ENCODE measurements around the gene SAMD14. TPM values are rescaled to one million over a fixed set of nuclear protein-coding genes. Genes with fewer than 3 reads are reported as not detected.

The SAMD14 gene
- total and polyA plus RNA-seq, 10 of the 15 experiments (the other 5 are each of a cell fraction or from before 2014, with no cell fraction given): 0.06 to 1.7 (median 0.25) TPM; not detected in 3

DNA sequence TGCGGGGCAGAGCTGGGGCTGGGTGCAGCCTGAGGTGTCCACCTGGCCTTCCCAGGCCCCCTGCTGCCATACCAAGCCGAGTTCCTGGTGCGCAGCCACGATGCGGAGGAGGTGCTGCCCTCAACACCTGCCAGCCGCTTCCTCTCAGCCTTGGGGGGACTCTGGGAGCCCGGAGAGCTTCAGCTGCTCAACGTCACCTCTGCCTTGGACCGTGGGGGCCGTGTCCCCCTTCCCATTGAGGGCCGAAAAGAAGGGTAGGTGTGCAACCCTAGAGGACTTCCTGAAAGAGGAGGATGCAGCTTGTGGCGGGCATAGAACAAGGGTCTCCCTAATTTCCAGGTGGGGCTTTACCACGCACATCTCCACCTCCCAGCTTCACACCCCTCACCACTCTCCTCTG, 38.4 kb upstream of the SAMD14 start:
- no TSS peak for BruUV-seq (replicated peaks)
- intact Hi-C loops (cut with micrococcal nuclease; ENCODE audit: unreplicated experiment): no loop called here
- no peaks in the 10 kb centered on the region for H3K27me3 ChIP-seq (replicated peaks in 1 of 2; ENCODE audit: control insufficient read depth in 2 of 2, insufficient read depth in 2 of 2, low read length in 1 of 2)
- ATAC-seq (no peak), DNase-seq (ENCODE audit: low read depth, low spot score) (no peak), FAIRE-seq (no peak)
- no peak overlapping the region for H3K4me3 ChIP-seq
- in situ Hi-C loops (cut with MboI): no loop called here
- no peak overlapping the region for H3K9ac ChIP-seq (ENCODE audit: control insufficient read depth, insufficient read depth, low read length)
- H3K4me1 ChIP-seq (ENCODE audit: control insufficient read depth, insufficient read depth, low read length): peaks cover 26% of the 10 kb centered on the region
- H3K9me3 ChIP-seq (replicated peaks; ENCODE audit: control insufficient read depth, insufficient read depth, low read length): no peaks in the 10 kb centered on the region
- ChIA-PET SMC1A (ENCODE audit: uncharacterized antibody, unreplicated experiment) (interaction anchor here (0.6 to 2.5 kb wide), 7 partner anchors 9 to 104 kb away, joined by 3 to 10 read pairs (median 3); no protein-coding TSS in a partner anchor), CTCF (interaction anchor here (0.7 to 17.0 kb wide), 11 partner anchors 10 to 141 kb away, joined by 3 to 514 read pairs (median 4); no protein-coding TSS in a partner anchor), RAD21 (ENCODE audit: unreplicated experiment) (interaction anchor here (0.6 to 4.5 kb wide), 7 partner anchors 10 to 129 kb away, joined by 3 to 176 read pairs (median 4); partner anchors contain the start of gene COL1A1), POLR2A (interaction anchor here (0.8 to 1.8 kb wide), 2 partner anchors 28 to 134 kb away, joined by 3 to 6 read pairs; no protein-coding TSS in a partner anchor)
- H3K4me2 ChIP-seq (ENCODE audit: control insufficient read depth, insufficient read depth): no peak overlapping the region
- H3K79me2 ChIP-seq (ENCODE audit: control insufficient read depth, insufficient read depth, low read length): no peaks in the 10 kb centered on the region
- H4K20me1 ChIP-seq (ENCODE audit: control insufficient read depth, insufficient read depth): no peaks in the 10 kb centered on the region
- WGBS (ENCODE audit: insufficient coverage, insufficient replicate concordance, low lambda C conversion rate, missing lambda C conversion rate): 58% methylated on average over 12 of the region's 13 CpGs
- H3K27ac ChIP-seq (ENCODE audit: control insufficient read depth, insufficient read depth): no peak overlapping the region
- H3K36me3 ChIP-seq (ENCODE audit: control insufficient read depth in 2 of 2, insufficient read depth in 2 of 2, low read length in 1 of 2): no peaks in the 10 kb centered on the region
- no peak overlapping the region for H2AFZ ChIP-seq (ENCODE audit: control insufficient read depth, low read depth, low read length)
- TF ChIP-seq FOXK2 (IDR thresholded peaks at IDR 0.05) (no peak), KDM1A (IDR thresholded peaks at IDR 0.05; ENCODE audit: borderline replicate concordance) (no peak), MEF2B (IDR thresholded peaks at IDR 0.05; ENCODE audit: partially characterized antibody, poor library complexity, severe bottlenecking) (no peak), TCF3 (IDR thresholded peaks at IDR 0.05; ENCODE audit: borderline replicate concordance, insufficient read depth, low read depth, low read length) (no peak), IKZF1 (conservative IDR thresholded peaks at IDR 0.05) (no peak), NFIC (IDR thresholded peaks at IDR 0.05; ENCODE audit: low read depth, low read length) (no peak)
- TF ChIP-seq, protein P1, sequence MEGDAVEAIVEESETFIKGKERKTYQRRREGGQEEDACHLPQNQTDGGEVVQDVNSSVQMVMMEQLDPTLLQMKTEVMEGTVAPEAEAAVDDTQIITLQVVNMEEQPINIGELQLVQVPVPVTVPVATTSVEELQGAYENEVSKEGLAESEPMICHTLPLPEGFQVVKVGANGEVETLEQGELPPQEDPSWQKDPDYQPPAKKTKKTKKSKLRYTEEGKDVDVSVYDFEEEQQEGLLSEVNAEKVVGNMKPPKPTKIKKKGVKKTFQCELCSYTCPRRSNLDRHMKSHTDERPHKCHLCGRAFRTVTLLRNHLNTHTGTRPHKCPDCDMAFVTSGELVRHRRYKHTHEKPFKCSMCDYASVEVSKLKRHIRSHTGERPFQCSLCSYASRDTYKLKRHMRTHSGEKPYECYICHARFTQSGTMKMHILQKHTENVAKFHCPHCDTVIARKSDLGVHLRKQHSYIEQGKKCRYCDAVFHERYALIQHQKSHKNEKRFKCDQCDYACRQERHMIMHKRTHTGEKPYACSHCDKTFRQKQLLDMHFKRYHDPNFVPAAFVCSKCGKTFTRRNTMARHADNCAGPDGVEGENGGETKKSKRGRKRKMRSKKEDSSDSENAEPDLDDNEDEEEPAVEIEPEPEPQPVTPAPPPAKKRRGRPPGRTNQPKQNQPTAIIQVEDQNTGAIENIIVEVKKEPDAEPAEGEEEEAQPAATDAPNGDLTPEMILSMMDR (IDR thresholded peaks at IDR 0.05 in 2 of 3, conservative IDR thresholded peaks at IDR 0.05 in 1 of 3; ENCODE audit: control insufficient read depth in 2 of 3, extremely low read depth in 1 of 3, insufficient read depth in 1 of 3, low read depth in 3 of 3, low read length in 3 of 3): no peak

Measured in GM12878 (cell line).